Esophagus muscularis mucosa (tissue), 3 donors: ENCODE measurements around the gene ZNG1C.
A peak's percentile ranks its signal among the peaks of the same experiment; 100 is the strongest.
"Not testable (repeated sequence)": the region's sequence is repeated elsewhere in the genome, so short reads cannot be mapped to it uniquely, and the experiment has no call there.

Source experiments
- POLR2A ChIP-seq: fragments of 450-650 bp; IDR thresholded peaks from one replicate; pipeline ENCODE4 v1.6.1; 2017; ENCODE audit warnings: antibody characterized with exemption, moderate library complexity, mild to moderate bottlenecking, low read depth
- TF ChIP-seq, protein P1 (sequence below), 3 experiments: fragments of 200-600 bp in 2 of 3; fragments of 450-650 bp in 1 of 3; sonication (generic) in 2 of 3; IDR thresholded peaks; one replicate each; pipeline ENCODE4 v1.5.1; 2017 to 2019; ENCODE audit warnings: antibody characterized with exemption in 3 of 3, mild to moderate bottlenecking in 2 of 3, moderate library complexity in 1 of 3

GRCh38 chr9:68342265-68343025 lies 100.7 kb downstream of the ZNG1C start:
- not testable (repeated sequence) for TF ChIP-seq POLR2A
- TF ChIP-seq, protein P1, sequence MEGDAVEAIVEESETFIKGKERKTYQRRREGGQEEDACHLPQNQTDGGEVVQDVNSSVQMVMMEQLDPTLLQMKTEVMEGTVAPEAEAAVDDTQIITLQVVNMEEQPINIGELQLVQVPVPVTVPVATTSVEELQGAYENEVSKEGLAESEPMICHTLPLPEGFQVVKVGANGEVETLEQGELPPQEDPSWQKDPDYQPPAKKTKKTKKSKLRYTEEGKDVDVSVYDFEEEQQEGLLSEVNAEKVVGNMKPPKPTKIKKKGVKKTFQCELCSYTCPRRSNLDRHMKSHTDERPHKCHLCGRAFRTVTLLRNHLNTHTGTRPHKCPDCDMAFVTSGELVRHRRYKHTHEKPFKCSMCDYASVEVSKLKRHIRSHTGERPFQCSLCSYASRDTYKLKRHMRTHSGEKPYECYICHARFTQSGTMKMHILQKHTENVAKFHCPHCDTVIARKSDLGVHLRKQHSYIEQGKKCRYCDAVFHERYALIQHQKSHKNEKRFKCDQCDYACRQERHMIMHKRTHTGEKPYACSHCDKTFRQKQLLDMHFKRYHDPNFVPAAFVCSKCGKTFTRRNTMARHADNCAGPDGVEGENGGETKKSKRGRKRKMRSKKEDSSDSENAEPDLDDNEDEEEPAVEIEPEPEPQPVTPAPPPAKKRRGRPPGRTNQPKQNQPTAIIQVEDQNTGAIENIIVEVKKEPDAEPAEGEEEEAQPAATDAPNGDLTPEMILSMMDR (IDR thresholded peaks at IDR 0.05): peak in 2 of 3 experiments; percentile 18 to 37
